Naive thymus-derived CD4-positive, alpha-beta T cell (primary cell): ENCODE results near the gene TRMT11. TPM values are rescaled to one million over a fixed set of nuclear protein-coding genes. Genes with fewer than 3 reads are reported as not detected.

Source experiments
- ATAC-seq: fragments of 150-1000 bp; cut with Tn5 transposase; 2 replicates; pipeline ENCODE4 v1.10.0; 2021; ENCODE audit warnings: mild to moderate bottlenecking, moderate library complexity
- CTCF ChIA-PET: fragments of 350-600 bp; sonication (Branson Sonifier 250); formaldehyde crosslinking; loops from one replicate; lab custom pipeline; 2021; ENCODE audit warnings: antibody characterized with exemption; lab: Charles Lee
- POLR2A ChIA-PET: fragments of 350-600 bp; sonication (Branson Sonifier 250); formaldehyde crosslinking; loops from one replicate; lab custom pipeline; 2021; ENCODE audit warnings: antibody characterized with exemption, inconsistent platforms; lab: Charles Lee
- DNase-seq, 9 donors: peaks; one replicate each; pipeline versions ENCODE4 v3.0.0 to v3.0.0-alpha.2; 2020 to 2022; ENCODE audit warnings: mixed read lengths in 1 of 9
- H3K27ac ChIP-seq: one replicate; pipeline ENCODE4 v1.7.0; 2013; ENCODE audit warnings: mild to moderate bottlenecking, low read depth, low read length, moderate library complexity
- H3K27me3 ChIP-seq, 2 donors: one replicate each; pipeline ENCODE4 v1.7.0; 2013; ENCODE audit warnings: low read length in 2 of 2, mild to moderate bottlenecking in 2 of 2, moderate library complexity in 2 of 2; ENCODE audit not compliant: control insufficient read depth in 2 of 2, insufficient read depth in 2 of 2
- H3K36me3 ChIP-seq, 3 experiments: 1 replicate in 2 of 3; 2 replicates in 1 of 3; pipeline ENCODE4 v1.7.0; 2013; ENCODE audit warnings: low read length in 3 of 3, mild to moderate bottlenecking in 3 of 3, moderate library complexity in 1 of 3; ENCODE audit not compliant: insufficient read depth in 3 of 3, control insufficient read depth in 2 of 3
- H3K4me1 ChIP-seq, 2 donors: one replicate each; pipeline ENCODE4 v1.7.0; 2013; ENCODE audit warnings: low read length in 2 of 2, mild to moderate bottlenecking in 2 of 2, moderate library complexity in 1 of 2; ENCODE audit not compliant: control insufficient read depth in 2 of 2, insufficient read depth in 2 of 2
- H3K4me3 ChIP-seq: 2 replicates; pipeline ENCODE4 v1.7.0; 2013; ENCODE audit warnings: mild to moderate bottlenecking, low read length
- H3K9me3 ChIP-seq, 3 experiments: 1 replicate in 2 of 3; 2 replicates in 1 of 3; pipeline ENCODE4 v1.7.0; 2013; ENCODE audit warnings: low read length in 3 of 3; ENCODE audit not compliant: control insufficient read depth in 2 of 3
- H3K27ac Mint-ChIP-seq, 9 donors: one replicate each; pipeline ENCODE4 v1.8.0; 2020 to 2022; ENCODE audit warnings: mixed read lengths in 9 of 9, mild to moderate bottlenecking in 8 of 9, moderate library complexity in 5 of 9, inconsistent platforms in 2 of 9
- H3K27me3 Mint-ChIP-seq, 5 donors: one replicate each; pipeline ENCODE4 v1.8.0; 2021 to 2022; ENCODE audit warnings: mixed read lengths in 5 of 5, mild to moderate bottlenecking in 1 of 5
- H3K36me3 Mint-ChIP-seq, 5 donors: one replicate each; pipeline ENCODE4 v1.8.0; 2020 to 2022; ENCODE audit warnings: mixed read lengths in 5 of 5, mild to moderate bottlenecking in 3 of 5, inconsistent platforms in 1 of 5
- H3K4me1 Mint-ChIP-seq, 7 donors: one replicate each; pipeline ENCODE4 v1.8.0; 2020 to 2022; ENCODE audit warnings: mixed read lengths in 7 of 7, mild to moderate bottlenecking in 3 of 7, inconsistent platforms in 1 of 7
- H3K4me3 Mint-ChIP-seq, 10 donors: one replicate each; pipeline ENCODE4 v1.8.0; 2020 to 2022; ENCODE audit warnings: mild to moderate bottlenecking in 10 of 10, mixed read lengths in 10 of 10, moderate library complexity in 6 of 10, inconsistent platforms in 2 of 10
- H3K9me3 Mint-ChIP-seq, 11 donors: one replicate each; pipeline ENCODE4 v1.8.0; 2020 to 2022; ENCODE audit warnings: mixed read lengths in 11 of 11, mild to moderate bottlenecking in 4 of 11, inconsistent platforms in 1 of 11, moderate library complexity in 1 of 11
- intact Hi-C, 2 donors: fragments of 100-400 bp; cut with micrococcal nuclease; formaldehyde crosslinking; loops; one replicate each; pipeline ENCODE4 v1.15.1; 2023
- polyA plus RNA-seq, 2 donors: library from polyadenylated mRNA; unstranded; fragments of 300-500 nt; fragmentation: Illumina TruSeq; gene quantifications; one replicate each; pipeline ENCODE4 v1.2.3, GENCODE V29; 2021
- total RNA-seq, 6 experiments: library from RNA in 5 of 6; stranded (reverse) in 5 of 6; gene quantifications; 1 replicate in 5 of 6; 2 replicates in 1 of 6; pipeline ENCODE4 v1.2.3 and lab custom pipeline; 2021 to 2026

Gene TRMT11
- total and polyA plus RNA-seq, 7 experiments from 2014 or later: 12.4 to 34.1 (median 17.0) TPM

DNA sequence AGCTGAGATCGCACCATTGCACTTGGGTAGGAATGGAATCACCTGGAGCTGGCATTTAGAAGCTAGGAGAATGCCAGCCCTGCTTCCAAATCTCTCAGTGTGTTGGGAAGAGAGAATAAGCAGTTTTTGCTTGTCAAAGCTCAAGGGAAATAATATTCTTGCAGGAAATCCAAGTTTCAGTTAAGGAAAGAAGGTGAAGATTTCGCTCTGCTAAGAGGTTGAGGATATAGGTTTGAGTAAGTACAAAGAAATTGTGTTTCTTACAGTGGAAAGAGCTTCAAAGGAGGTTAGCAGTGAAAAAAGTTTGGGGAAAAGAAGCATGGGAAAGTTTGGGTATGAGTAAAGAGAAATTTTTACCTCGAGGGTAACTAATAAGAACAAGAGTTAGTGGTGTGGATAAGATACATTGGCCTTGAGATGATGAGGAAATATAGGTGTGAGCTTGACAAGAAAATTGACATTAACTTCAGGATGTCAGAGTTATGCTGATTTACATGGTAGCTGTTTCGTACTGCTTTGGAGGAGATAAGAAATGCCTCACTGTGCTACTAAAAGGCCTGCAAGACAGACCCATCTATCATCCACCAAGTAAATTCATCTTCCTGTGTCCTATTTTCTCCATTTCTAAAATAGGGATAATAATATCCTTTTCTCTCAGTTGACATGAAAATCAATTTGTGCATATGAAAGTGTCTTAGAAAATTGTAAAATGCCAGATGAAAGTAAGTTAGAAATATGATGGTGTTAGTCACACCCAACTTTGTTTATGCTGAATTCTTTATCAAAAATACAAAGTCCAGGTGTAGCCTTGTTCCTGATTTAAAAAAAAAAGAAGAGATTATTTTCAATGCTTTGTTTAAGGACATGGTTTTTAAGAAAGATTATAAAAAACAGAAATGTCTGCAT is 42.6 kb upstream of the TRMT11 start:
- no peaks in the 10 kb centered on the region for H3K27me3 ChIP-seq
- no peaks in the 10 kb centered on the region for H3K4me1 ChIP-seq
- H3K9me3 ChIP-seq: no peaks in the 10 kb centered on the region
- ATAC-seq (no peak), DNase-seq (no peak)
- H3K4me1 Mint-ChIP-seq: peaks cover 0 to 14% (median 0%) of the 10 kb centered on the region in 7 donors
- ChIA-PET POLR2A (interaction anchor here (0.7 kb wide), 1 partner anchor 25 kb away, joined by 5 read pairs; no protein-coding TSS in a partner anchor), CTCF (interaction anchor here (0.6 kb wide), 2 partner anchors 22 to 829 kb away, joined by 3 read pairs; no protein-coding TSS in a partner anchor)
- no peak overlapping the region for H3K4me3 ChIP-seq
- H3K27me3 Mint-ChIP-seq: peaks cover 0 to 11% (median 7%) of the 10 kb centered on the region in 5 donors
- no peak overlapping the region for H3K27ac ChIP-seq
- H3K36me3 ChIP-seq: no peaks in the 10 kb centered on the region
- H3K4me3 Mint-ChIP-seq: no peak overlapping the region
- no peaks in the 10 kb centered on the region for H3K9me3 Mint-ChIP-seq
- intact Hi-C loops: loop anchor here in 1 of 2 donors (2.0 kb wide), 1 partner anchor 19 kb away; no protein-coding TSS in a partner anchor
- H3K36me3 Mint-ChIP-seq: no peaks in the 10 kb centered on the region
- H3K27ac Mint-ChIP-seq: no peak overlapping the region

DNA sequence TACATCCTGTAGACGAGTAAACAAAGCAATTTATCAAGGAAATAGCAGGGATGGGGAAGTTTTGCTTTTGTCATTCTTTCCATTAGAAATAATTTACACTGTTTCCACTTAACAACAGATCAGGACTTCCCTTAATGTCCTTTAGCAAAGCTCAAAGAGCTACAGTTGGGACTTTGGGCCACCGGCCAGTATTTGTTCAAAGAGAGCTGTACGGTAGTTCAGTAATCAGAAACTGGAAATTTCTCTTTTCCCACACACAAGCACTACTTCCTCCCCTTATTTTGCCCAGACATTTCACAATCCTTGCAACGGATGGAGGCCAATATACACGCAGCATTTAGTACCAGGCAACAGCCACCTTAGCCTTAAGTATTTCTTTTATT is 41.9 kb upstream of the TRMT11 start:
- Histone ChIP-seq H3K36me3 (no peaks in the 10 kb centered on the region), H3K9me3 (no peaks in the 10 kb centered on the region), H3K27me3 (no peaks in the 10 kb centered on the region), H3K4me3 (no peak overlapping the region), H3K27ac (no peak overlapping the region), H3K4me1 (no peaks in the 10 kb centered on the region)
- intact Hi-C loops: loop anchor here in 1 of 2 donors (2.0 kb wide), 1 partner anchor 20 kb away; no protein-coding TSS in a partner anchor
- CTCF ChIA-PET: no interaction called here
- POLR2A ChIA-PET: interaction anchor here (0.7 kb wide), 1 partner anchor 26 kb away, joined by 5 read pairs; no protein-coding TSS in a partner anchor
- H3K4me3 Mint-ChIP-seq: no peak overlapping the region
- H3K27ac Mint-ChIP-seq: no peak overlapping the region
- no peak for ATAC-seq
- H3K27me3 Mint-ChIP-seq: peaks cover 0 to 8% (median 6%) of the 10 kb centered on the region in 5 donors
- H3K9me3 Mint-ChIP-seq: no peaks in the 10 kb centered on the region
- peaks cover 0 to 10% (median 0%) of the 10 kb centered on the region in 7 donors for H3K4me1 Mint-ChIP-seq
- H3K36me3 Mint-ChIP-seq: no peaks in the 10 kb centered on the region
- DNase-seq: no peak

DNA sequence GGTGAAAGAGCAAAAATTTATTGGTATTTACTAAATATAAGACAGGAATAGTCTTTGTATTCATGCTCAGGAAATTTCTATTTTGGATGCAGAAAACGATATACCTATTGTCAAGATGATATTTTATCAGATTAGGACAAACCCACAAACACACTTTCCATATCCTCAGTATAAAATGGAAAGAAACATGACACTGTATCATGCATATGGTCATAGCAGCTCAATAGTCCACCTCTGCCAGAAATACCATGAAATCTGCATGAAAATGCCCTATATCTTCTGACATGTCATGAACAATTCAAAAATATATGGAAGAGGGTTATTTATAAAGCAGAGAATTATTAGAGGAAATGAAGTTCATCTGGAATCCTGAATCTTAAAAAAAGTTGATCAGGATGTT is 41.4 kb upstream of the TRMT11 start:
- Mint-ChIP-seq H3K4me3 (no peak overlapping the region), H3K9me3 (no peaks in the 10 kb centered on the region), H3K27ac (no peak overlapping the region), H3K27me3 (peaks cover 0 to 7% (median 6%) of the 10 kb centered on the region in 5 donors), H3K36me3 (no peaks in the 10 kb centered on the region), H3K4me1 (peaks cover 0 to 7% (median 0%) of the 10 kb centered on the region in 7 donors)
- Histone ChIP-seq H3K27me3 (no peaks in the 10 kb centered on the region), H3K9me3 (no peaks in the 10 kb centered on the region), H3K4me3 (no peak overlapping the region), H3K4me1 (no peaks in the 10 kb centered on the region), H3K27ac (no peak overlapping the region), H3K36me3 (no peaks in the 10 kb centered on the region)
- DNase-seq: no peak
- ChIA-PET CTCF (no interaction called here), POLR2A (interaction anchor here (0.7 kb wide), 1 partner anchor 26 kb away, joined by 5 read pairs; no protein-coding TSS in a partner anchor)
- no peak for ATAC-seq
- intact Hi-C loops: loop anchor here in 1 of 2 donors (2.0 kb wide), 1 partner anchor 20 kb away; no protein-coding TSS in a partner anchor

DNA sequence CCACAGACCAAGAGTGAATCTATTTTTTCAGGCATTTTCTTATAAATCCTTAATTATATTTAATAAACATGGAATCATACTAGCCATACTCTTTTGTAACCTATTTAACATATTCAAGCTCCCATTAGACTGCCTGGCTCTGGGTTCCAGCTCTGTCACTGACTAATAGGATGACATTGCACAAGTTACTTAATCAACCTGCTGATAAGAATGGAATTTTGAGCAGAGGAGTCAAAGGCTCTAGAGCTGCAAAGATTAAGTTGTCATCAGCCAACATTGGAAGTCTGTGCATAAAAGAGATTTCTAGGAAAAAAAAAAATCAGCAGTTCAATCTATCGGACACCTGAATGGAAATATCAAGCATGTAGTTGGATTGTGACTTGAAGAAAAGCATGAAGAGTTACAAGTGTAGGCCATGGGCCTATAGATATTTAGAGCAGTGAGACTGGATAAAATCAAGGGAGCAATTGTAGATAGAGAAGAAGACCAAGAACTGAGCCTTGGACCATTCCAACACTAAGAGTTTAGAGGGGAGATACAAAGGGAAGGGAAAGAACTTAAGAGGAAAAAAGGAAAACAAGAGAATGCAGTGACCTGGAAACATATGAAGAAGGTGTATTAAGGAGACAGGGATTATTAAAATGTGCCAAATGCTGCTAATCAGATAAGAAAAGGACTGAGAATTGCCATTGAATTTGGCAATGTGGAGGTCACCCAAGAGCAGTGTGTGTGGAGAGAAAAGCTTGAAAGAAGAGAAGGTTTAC is 40.8 kb upstream of the TRMT11 start:
- peaks cover 0 to 7% (median 6%) of the 10 kb centered on the region in 5 donors for H3K27me3 Mint-ChIP-seq
- no peak overlapping the region for H3K27ac ChIP-seq
- intact Hi-C loops: loop anchor here in 1 of 2 donors (2.0 kb wide), 1 partner anchor 21 kb away; no protein-coding TSS in a partner anchor
- no peaks in the 10 kb centered on the region for H3K27me3 ChIP-seq
- ATAC-seq: no peak
- ChIA-PET CTCF (interaction anchor here (0.7 kb wide), 1 partner anchor 11 kb away, joined by 3 read pairs; the partner anchor contains the start of gene HINT3), POLR2A (no interaction called here)
- no peak overlapping the region for H3K4me3 ChIP-seq
- no peaks in the 10 kb centered on the region for H3K9me3 ChIP-seq
- H3K4me1 ChIP-seq: no peaks in the 10 kb centered on the region
- H3K4me3 Mint-ChIP-seq: no peak overlapping the region
- H3K9me3 Mint-ChIP-seq: no peaks in the 10 kb centered on the region
- no peak overlapping the region for H3K27ac Mint-ChIP-seq
- H3K4me1 Mint-ChIP-seq: peaks cover 0 to 6% (median 0%) of the 10 kb centered on the region in 7 donors
- DNase-seq: no peak
- no peaks in the 10 kb centered on the region for H3K36me3 ChIP-seq
- no peaks in the 10 kb centered on the region for H3K36me3 Mint-ChIP-seq

DNA sequence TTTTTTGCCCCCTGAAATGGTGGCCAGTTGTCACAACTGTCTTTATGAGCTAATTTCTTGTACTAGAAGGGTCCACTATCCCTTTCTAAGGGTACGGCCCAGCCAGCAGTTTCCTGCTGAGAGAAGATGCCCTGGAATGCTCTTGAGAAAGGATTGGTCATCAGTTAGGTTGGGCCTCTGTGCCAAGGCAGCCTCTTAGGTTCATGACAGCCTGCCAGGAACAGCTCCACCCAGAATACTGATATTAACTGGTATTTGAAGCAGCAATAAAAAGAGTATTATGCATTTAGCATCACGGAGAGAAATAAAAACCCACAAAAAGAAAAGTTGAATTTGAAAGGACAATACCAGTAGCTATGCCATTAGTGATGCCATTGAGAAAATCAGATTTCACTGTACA is 38.7 kb upstream of the TRMT11 start:
- CTCF ChIA-PET: interaction anchor here (0.9 kb wide), 1 partner anchor 156 kb away, joined by 3 read pairs; no protein-coding TSS in a partner anchor
- ATAC-seq: no peak
- Histone ChIP-seq H3K36me3 (no peaks in the 10 kb centered on the region), H3K9me3 (no peaks in the 10 kb centered on the region), H3K4me3 (no peak overlapping the region), H3K4me1 (no peaks in the 10 kb centered on the region), H3K27me3 (no peaks in the 10 kb centered on the region), H3K27ac (no peak overlapping the region)
- peaks cover 2 to 18% (median 7%) of the 10 kb centered on the region in 5 donors for H3K27me3 Mint-ChIP-seq
- no peaks in the 10 kb centered on the region for H3K9me3 Mint-ChIP-seq
- no peaks in the 10 kb centered on the region for H3K36me3 Mint-ChIP-seq
- intact Hi-C loops: no loop called here
- H3K27ac Mint-ChIP-seq: no peak overlapping the region
- no peak for DNase-seq
- H3K4me3 Mint-ChIP-seq: no peak overlapping the region
- H3K4me1 Mint-ChIP-seq: peaks cover 0 to 6% (median 0%) of the 10 kb centered on the region in 7 donors
- POLR2A ChIA-PET: interaction anchor here (1.2 kb wide), 1 partner anchor 157 kb away, joined by 5 read pairs; the partner anchor contains the start of gene NCOA7

DNA sequence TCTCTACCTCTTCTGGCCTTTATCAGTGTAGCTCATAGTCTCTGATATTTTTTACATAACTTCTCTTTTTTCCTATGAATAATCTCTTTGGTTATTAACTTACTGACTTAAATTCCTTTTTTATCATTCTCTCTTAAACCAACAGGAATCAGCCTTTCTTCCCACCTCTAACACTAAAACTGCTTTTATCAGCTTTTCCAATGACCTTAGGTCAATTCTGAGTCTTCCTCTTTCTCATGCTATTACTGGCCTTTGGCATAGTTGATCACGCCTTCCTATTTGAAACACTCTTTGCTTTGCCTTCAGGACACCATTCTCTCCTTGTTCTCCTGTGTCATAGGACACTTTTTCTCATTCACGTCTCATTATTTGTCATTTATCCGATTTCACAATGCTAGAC is 37.9 kb upstream of the TRMT11 start:
- ChIA-PET POLR2A (interaction anchor here (1.2 kb wide), 1 partner anchor 158 kb away, joined by 5 read pairs; the partner anchor contains the start of gene NCOA7), CTCF (interaction anchor here (0.9 kb wide), 1 partner anchor 157 kb away, joined by 3 read pairs; no protein-coding TSS in a partner anchor)
- H3K27me3 ChIP-seq: no peaks in the 10 kb centered on the region
- no peaks in the 10 kb centered on the region for H3K36me3 ChIP-seq
- H3K36me3 Mint-ChIP-seq: no peaks in the 10 kb centered on the region
- no peaks in the 10 kb centered on the region for H3K4me1 ChIP-seq
- no peaks in the 10 kb centered on the region for H3K9me3 ChIP-seq
- H3K4me1 Mint-ChIP-seq: peaks cover 0 to 6% (median 0%) of the 10 kb centered on the region in 7 donors
- DNase-seq: no peak
- H3K27ac ChIP-seq: no peak overlapping the region
- intact Hi-C loops: no loop called here
- H3K27me3 Mint-ChIP-seq: peaks cover 0 to 18% (median 7%) of the 10 kb centered on the region in 5 donors
- no peak overlapping the region for H3K4me3 ChIP-seq
- ATAC-seq: no peak
- no peak overlapping the region for H3K27ac Mint-ChIP-seq
- H3K9me3 Mint-ChIP-seq: no peaks in the 10 kb centered on the region
- no peak overlapping the region for H3K4me3 Mint-ChIP-seq
